ENCODE data around the gene CORO6.

Gene CORO6

DNA sequence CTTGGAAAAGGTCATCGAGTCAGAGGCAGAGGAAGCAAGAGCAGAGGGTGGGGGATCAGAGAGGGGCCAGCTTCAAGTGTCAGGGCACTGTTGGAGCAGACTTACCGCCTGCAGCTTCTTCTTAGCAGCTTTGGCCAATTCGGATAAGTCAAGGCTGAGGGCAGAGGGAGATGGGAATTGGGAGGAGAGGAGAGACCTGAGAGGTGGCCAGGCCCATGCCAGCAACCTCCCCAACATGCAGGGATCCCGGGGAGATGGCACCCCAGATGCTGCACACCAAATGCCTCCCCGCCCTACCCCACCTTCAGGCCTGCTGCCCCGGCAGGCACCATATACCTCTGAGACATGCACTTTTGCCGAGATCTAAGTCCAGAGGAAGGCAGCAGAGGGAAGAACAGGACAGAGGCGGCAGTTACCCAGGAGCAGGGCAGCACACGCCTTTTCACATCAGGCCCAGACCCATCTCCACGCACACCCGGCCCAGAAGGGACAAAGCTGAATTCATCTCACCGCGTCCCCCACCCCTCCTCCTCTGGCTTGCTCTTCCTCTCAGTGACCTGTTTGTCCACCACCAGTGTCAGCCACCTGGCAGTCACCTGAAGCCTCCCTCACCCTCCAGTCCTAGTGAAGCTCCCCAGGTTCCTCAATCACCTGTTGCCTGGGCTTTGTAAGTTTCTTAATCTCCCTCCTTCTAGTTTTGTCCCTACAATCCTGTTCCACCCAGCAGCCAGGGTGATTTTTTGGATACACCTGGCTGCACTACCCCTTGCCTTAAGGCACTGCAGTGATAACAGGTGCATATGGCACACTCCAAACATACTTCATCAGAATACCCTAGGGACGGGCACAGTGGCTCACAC, 43.9 kb downstream of the CORO6 start:
- no peak for DNase-seq (ENCODE audit: extremely low read depth in 1 of 2, low read depth in 1 of 2)

DNA sequence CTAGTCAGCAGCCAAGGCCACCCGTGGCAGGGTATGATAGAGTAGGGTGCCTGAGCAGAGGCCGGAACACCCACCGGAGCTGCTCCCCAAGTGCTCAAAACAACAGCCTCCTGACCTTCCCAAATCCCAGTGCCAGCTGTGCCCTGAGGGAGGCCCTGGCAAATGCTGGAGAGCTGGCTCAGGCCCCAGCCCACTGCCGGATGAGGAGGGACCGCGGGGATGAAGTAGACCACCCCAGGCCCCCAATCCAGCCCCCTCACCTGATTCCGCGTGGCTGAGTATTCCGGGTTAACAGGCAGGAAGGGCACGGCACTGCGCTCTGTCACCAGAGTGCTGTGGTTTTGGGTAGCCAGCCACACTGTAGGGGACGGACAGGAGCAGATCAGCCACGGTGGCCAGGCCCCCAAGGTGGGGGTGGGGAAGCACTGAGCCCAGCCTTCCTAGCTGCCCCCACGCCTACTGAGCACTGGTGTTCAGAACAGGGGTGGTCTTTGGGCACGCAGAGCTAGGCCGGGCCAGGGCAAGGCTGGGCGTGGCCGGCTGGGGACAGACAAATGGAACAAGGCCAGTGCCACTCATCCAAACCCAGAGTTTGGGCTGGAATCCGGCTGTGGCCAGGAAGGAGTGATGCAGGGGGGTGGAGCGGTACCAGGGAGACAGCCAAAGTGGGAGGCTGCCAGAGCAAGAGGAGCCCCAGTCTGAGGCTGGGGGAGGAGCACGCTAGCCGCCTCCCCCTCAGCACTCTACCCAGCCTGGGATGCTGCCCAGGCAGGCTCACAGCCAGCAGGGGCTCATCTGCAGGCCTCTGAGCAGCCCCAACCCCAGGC, 45.1 kb downstream of the CORO6 start:
- DNase-seq (ENCODE audit: extremely low read depth in 1 of 2, low read depth in 1 of 2): no peak

- no peak for DNase-seq (ENCODE audit: extremely low read depth in 1 of 2, low read depth in 1 of 2)
These were observed 45.7 kb downstream of the CORO6 start for GRCh38 chr17:29577001-29577370.

GRCh38 chr17:29576214-29577000, 46.3 kb downstream of the CORO6 start:
- DNase-seq (ENCODE audit: extremely low read depth in 1 of 2, low read depth in 1 of 2): no peak

DNA sequence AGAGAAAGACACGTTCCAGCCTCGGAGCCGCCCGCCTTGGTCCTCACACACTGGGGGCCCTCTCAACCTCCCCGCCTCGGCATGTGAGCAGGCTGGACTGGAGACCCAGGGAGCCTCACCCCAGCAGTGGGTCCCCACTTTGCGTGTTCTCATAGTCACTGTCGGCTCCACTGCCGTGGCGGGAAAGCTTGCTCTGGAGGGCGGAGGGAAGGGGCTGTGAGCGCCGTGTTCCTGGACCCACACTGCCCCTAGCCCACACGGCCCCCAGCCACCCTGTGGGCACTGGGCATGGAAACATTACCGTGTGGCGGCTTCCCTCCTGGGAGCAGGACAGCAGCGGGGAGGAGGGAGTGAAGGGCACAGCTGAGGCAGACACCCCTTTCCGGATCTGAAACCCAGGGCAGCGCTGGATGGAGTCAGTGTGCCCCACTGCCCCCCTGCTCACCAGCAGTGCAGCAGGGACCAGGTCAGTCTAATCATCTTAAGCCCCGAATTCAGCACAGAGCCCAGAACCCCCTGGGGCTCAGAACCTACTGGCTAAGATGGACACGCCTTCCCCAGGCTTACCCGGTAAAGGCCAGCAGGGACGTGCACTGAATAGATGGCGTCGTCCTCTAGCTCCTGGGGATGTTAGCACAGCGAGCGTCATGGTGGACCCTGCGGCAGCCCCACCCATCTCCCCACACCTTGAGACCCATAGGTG, 47.0 kb downstream of the CORO6 start:
- DNase-seq (ENCODE audit: extremely low read depth in 1 of 2, low read depth in 1 of 2): no peak

GRCh38 chr17:29574732-29575510, 47.8 kb downstream of the CORO6 start:
- no peak for DNase-seq (ENCODE audit: extremely low read depth in 1 of 2, low read depth in 1 of 2)

- DNase-seq (ENCODE audit: extremely low read depth in 1 of 2, low read depth in 1 of 2): no peak
These were observed 48.6 kb downstream of the CORO6 start for GRCh38 chr17:29573871-29574731.

GRCh38 chr17:29573558-29573869, 49.2 kb downstream of the CORO6 start:
- DNase-seq (ENCODE audit: extremely low read depth in 1 of 2, low read depth in 1 of 2): no peak

DNA sequence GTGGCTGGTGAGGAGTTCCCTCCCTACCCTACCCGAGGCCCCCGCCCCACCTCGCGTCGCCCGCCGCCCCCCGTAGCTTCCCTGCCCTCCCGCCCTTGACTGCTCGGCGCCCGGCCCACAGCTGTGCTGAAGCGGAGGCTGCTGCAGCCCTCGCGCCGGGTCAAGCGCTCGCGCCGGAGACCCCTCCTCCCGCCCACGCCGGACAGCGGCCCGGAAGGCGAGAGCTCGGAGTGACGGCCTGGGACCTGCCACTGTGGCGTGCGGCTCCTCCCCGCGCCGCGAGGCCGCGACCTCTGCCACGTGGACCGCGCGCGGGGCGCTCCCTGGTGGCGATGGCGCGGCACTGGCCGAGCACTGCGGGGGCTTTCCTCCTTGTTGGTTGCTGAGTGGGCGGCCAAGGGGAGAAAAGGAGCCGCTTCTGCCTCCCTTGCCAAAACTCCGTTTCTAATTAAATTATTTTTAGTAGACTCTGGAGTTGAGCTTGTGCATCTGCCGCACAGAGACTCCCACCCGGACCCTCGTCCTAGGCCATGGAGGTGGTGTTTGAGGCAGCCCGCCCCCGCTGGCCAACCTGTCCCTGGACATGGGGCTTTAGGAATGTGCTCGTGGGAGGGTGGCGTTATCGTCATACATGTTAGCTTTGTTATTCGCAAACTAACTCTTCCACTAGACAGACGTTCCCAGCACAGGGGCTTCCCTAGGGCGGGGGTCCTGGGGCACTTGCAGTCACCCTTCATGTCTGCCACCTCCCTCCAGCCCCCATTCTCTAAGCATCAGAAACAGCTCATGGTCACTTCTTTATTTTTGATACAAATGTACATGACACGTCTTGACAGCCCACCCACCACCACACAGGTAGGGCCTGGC, 49.8 kb downstream of the CORO6 start:
- no peak for DNase-seq (ENCODE audit: extremely low read depth in 1 of 2, low read depth in 1 of 2)

DNA sequence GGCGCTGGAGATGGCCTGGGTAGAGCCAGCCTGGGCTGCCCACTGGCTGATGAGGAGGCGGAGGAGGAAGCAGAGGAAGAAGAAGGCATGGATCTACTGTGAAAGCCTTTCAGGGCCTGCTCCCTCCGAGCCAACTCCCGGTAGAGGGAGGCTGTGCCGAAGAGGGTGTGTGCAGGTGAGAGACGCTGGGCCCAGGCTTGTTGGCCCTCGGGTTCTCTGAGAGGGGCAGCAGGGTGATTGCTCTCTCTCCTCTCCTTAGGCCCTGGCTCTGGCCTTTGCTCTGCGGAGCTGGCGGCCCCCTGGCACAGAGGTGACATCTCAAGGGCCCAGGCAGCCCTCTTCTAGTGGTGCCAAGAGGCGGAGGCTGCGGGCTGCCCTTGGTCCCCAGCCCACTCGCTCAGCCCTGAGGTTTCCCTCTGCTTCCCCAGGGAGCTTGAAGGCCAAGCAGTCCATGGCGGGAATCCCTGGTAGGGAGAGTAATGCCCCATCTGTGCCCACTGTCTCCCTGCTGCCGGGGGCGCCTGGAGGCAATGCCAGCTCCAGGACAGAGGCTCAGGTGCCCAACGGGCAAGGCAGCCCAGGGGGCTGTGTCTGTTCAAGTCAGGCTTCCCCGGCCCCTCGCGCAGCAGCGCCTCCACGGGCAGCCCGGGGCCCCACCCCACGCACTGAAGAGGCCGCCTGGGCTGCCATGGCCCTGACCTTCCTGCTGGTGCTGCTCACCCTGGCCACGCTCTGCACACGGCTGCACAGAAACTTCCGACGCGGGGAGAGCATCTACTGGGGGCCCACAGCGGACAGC, 50.6 kb downstream of the CORO6 start:
- DNase-seq (ENCODE audit: extremely low read depth in 1 of 2, low read depth in 1 of 2): no peak

DNA sequence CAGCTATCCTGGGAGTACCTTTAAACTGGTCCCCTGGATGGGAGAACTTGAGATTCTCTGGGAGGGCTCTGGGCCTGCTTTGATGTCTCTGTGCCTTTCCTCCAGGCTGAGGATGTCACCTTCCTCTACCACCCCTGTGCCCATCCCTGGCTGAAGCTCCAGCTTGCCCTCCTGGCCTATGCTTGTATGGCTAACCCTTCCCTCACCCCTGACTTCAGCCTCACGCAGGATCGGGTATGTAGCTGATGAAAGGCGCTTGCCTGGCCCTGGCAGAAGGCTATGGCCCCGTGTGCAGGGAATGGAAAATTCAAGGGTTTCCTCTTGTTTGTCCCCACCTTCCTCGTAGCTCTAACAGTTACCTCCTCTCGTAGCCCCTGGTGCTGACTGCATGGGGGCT, 51.2 kb downstream of the CORO6 start:
- no peak for DNase-seq (ENCODE audit: extremely low read depth in 1 of 2, low read depth in 1 of 2)

DNA sequence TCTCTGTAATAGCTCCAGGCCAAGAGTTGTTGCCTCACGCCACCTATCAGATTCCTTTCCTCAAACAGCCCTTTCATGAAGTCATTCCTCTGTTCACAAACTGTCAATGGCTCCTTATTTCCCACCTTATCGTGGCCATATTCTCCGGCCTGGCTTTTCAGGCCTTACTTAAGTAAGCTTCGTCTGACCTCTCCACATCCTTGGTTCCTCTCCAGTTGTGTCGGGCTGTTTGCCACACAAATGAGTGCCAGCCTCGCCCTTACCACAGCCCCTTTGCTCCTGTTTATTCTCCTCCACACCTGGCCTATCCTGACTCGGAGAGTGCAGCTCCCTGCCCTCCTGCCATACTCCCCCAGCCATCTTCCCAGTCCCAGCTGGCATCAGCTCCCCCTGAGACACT, 52.2 kb downstream of the CORO6 start:
- no peak for DNase-seq (ENCODE audit: extremely low read depth in 1 of 2, low read depth in 1 of 2)

DNA sequence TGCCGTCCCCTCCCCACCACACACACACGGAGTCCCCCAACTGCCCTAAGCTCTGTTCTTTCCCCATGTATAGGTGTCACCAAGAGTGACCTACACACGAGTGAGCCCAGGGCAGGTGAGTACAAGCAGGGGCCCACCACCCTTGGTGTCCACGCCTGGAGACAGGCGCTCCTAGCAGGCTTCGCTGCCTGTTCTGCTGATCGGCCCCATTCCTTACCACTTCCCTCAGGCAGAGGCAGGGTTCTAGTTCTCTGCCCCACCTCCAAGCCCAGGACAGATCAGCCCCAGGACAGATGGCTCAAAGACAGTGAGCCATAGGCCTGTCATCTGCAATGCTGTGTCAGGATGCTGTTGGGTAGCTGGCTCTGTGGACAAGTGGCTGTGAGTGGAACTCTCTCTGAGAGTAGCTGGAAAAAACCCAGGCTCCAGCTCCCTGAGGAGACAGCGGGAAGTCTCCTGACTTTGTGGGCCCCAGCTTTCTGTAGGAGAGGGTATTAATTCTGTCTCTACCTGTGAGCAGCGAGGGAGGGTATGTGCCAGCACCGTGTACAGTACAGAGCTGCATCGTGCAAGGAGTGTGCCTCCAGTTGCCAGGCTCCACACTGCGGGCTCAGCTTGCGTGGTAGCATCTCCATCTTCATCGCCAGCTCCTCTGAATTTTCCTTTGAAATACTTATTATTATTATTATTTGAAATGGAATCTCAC, 53.3 kb downstream of the CORO6 start:
- DNase-seq (ENCODE audit: extremely low read depth in 1 of 2, low read depth in 1 of 2): no peak

- DNase-seq (ENCODE audit: extremely low read depth in 1 of 2, low read depth in 1 of 2): peak in 1 of 2 donors; percentile 83
These were observed 54.1 kb downstream of the CORO6 start, which contains the start of gene TP53I13 for GRCh38 chr17:29568331-29569244. TSS of gene TP53I13 (plus strand) at chr17:29568701. CDS start at chr17:29568759, 58 bp downstream.

- peak in 1 of 2 donors; percentile 79 for DNase-seq (ENCODE audit: extremely low read depth in 1 of 2, low read depth in 1 of 2)
These were observed 55.0 kb downstream of the CORO6 start for GRCh38 chr17:29567554-29568330.
